ENCODE data around the gene RASAL2.

- TF ChIP-seq POLR2AphosphoS5 (IDR thresholded peaks at IDR 0.05; ENCODE audit: low read depth, low read length) (no peak), SPI1 (IDR thresholded peaks at IDR 0.05; ENCODE audit: low read depth, low read length) (no peak)
Observed at GRCh38 chr1:178345238-178345637, 251.3 kb downstream of the RASAL2 start.

All from GM12891 (cell line).